GM18907 (cell line): Measurements from ENCODE around the gene TMEM218.
"Not testable (repeated sequence)": the region's sequence is repeated elsewhere in the genome, so short reads cannot be mapped to it uniquely, and the experiment has no call there.

Experiments used
- ATAC-seq: cut with Tn5 transposase; IDR thresholded peaks from one replicate; pipeline ENCODE4 v1.9.1; 2021; ENCODE audit warnings: mild to moderate bottlenecking, moderate library complexity; ENCODE audit not compliant: unreplicated experiment

The TMEM218 gene

DNA sequence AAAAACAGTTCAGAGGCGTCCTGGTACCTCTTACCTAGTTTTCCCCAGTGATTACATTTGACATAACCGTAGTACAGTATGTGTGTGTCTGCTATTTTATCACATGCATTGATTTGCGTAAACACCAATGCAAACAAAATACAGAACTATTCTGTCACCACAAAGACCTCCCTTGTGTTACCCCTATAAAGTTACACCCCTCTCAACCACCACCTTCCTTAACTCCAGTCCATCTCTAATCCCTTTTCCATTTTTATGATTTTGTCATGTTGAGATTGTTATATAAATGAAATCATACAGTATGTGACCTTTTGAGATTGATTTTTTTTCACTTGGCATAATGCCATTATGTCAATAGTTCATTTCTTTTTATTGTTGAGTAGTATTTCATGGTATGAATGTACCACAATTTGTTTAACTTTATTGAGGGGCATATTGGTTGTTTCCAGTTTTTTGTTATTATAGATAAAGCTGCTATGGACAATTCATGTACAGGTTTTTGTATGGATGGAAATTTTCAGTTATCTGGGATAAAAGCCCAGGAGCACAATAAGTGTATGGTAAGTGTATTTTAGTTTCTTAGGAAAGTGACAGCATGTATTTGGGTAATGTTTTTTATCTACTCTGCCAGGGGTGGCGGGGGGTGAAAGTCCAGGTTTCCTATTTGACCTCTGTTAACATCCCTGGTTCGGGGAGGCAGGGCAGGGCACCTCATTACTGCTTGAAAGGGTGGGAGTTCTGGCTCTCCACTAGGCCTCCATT, 54.3 kb downstream of the TMEM218 start:
- no peak for ATAC-seq

- not testable (repeated sequence) for ATAC-seq
Observed at GRCh38 chr11:125056111-125056510, 55.3 kb downstream of the TMEM218 start.

DNA sequence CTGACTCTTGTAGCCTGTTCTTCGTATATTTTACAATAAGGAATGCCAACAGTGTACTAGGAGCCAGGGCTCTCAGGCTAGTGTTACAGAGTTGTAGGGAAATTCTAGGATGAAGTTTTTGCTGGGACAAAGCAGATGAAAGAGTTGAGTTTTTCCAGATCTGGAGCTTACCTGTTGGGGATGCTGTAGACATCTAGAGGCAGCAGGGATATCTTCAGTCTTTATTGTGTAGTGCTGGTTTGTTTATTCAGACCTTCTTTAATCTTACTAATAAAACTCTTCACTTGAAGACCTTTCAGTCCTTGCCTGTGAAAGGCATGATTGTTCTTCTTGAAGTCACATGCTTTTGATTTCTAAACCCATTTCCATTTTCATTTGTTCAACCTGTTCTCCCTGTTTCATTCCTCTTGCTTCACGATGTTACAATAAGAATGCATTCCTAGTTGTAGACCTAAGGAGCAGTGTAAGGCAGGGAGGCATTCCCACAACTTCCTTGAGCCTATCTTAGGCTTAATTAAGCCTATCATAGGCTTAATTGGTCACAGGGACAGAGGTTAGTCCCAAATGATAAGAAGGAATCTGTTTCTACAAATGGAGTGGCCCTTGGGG, 56.2 kb downstream of the TMEM218 start:
- ATAC-seq = no peak

DNA sequence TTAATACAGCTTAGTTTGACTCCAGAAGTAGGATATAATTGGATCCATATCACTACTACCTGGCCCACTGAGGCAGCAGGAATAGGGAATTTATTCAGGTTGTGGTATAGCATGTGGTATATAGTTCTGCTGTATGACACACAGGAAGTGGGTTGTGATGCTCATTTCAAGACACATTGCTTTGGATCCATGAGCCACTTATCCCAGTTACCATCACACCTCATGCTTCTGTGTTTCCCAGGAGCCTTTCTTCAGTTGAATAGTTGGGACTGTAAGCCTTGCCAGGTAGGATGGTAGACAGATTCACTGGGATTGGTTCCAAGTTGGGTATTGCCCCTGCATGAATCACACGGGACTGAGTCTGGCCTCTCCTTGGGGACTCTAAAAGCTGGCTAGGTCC, 58.3 kb downstream of the TMEM218 start:
- no peak for ATAC-seq

- ATAC-seq = no peak
Observed at GRCh38 chr11:125052047-125052446, 59.4 kb downstream of the TMEM218 start.

DNA sequence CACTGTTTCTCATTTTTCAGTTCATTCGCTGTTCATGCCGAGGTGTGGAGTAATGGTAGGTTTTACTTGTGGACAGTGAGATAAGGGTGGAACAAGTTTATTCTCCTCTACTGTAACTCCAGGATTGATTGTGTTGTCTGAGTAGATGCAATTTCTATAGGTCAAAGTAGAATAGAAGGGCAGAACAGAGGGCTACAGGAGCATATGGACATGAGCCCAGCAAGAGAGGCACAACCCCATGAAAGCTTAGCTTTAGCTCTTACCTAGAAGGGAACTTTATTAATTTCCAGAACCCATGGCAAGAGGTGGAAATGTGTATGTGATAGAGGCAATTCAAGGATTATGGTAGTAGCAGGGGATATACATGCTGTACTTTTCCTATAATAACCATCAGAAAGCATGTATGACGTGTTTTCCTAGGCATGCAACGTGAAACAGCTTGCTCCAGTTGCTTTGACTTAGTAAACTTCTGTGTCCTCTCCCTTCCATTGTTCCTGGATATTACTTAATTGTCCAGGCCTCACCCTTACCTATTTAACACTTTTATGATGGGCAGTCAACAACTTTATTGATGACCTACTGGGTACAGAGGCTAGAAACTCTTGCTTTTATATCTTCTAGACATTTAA, 62.1 kb downstream of the TMEM218 start:
- ATAC-seq = no peak
